Gastroesophageal sphincter (tissue), 3 donors: ENCODE measurements around the gene ENAM.

Experiments
- CTCF ChIP-seq, 4 experiments: fragments of 200-600 bp in 2 of 4; fragments of 450-650 bp in 2 of 4; sonication (generic) in 1 of 4; IDR thresholded peaks; one replicate each; pipeline ENCODE4 v1.5.1; 2017 to 2019; ENCODE audit warnings: antibody characterized with exemption in 4 of 4, mild to moderate bottlenecking in 2 of 4, moderate library complexity in 2 of 4
- EP300 ChIP-seq: sonication (generic); formaldehyde crosslinking; IDR thresholded peaks from one replicate; pipeline ENCODE4 v1.6.1; 2017; ENCODE audit warnings: antibody characterized with exemption, mild to moderate bottlenecking
- POLR2A ChIP-seq, 2 donors: fragments of 450-650 bp; IDR thresholded peaks; one replicate each; pipeline ENCODE4 v1.6.1; 2017; ENCODE audit warnings: antibody characterized with exemption in 2 of 2, mild to moderate bottlenecking in 2 of 2, moderate library complexity in 1 of 2

GRCh38 chr4:70671091-70671490 is 42.5 kb downstream of the ENAM start:
- TF ChIP-seq POLR2A (IDR thresholded peaks at IDR 0.05) (no peak), CTCF (IDR thresholded peaks at IDR 0.05) (no peak), EP300 (no peak)
